TTC549 (cell line): Measurements from ENCODE around the gene SOWAHC.

Experiments
- FAIRE-seq: peaks from 2 replicates; lab custom pipeline; 2012; peaks lifted over from hg19 to GRCh38; lab: Jason Lieb, UNC

The SOWAHC gene

GRCh38 chr2:109647636-109648035 lies 33.5 kb downstream of the SOWAHC start:
- FAIRE-seq = no peak

- FAIRE-seq = no peak
These were observed 33.9 kb downstream of the SOWAHC start for GRCh38 chr2:109648041-109648527.

- no peak for FAIRE-seq
These were observed 35.9 kb downstream of the SOWAHC start for GRCh38 chr2:109649736-109650695.

GRCh38 chr2:109654326-109655050 lies 40.3 kb downstream of the SOWAHC start:
- FAIRE-seq = no peak

- FAIRE-seq = no peak
These were observed 41.1 kb downstream of the SOWAHC start for GRCh38 chr2:109655287-109655686.

GRCh38 chr2:109659396-109660045 lies 45.4 kb downstream of the SOWAHC start:
- no peak for FAIRE-seq

- no peak for FAIRE-seq
These were observed 46.1 kb downstream of the SOWAHC start for GRCh38 chr2:109660046-109660860.

GRCh38 chr2:109662889-109663288 lies 48.7 kb downstream of the SOWAHC start:
- no peak for FAIRE-seq

GRCh38 chr2:109663721-109664120 lies 49.6 kb downstream of the SOWAHC start:
- no peak for FAIRE-seq

- no peak for FAIRE-seq
These were observed 52.3 kb downstream of the SOWAHC start for GRCh38 chr2:109666466-109666865.
